Measurements from ENCODE around the gene AOC1. TPM values are rescaled to one million over a fixed set of nuclear protein-coding genes. Genes with fewer than 3 reads are reported as not detected.
"Not testable (repeated sequence)": the region's sequence is repeated elsewhere in the genome, so short reads cannot be mapped to it uniquely, and the experiment has no call there.

Gene AOC1
- total RNA-seq, 1 donor from 2014 or later: not detected

GRCh38 chr7:150904011-150904909, 51.9 kb downstream of the AOC1 start:
- H3K9me3 Mint-ChIP-seq: no peaks in the 10 kb centered on the region
- no peak overlapping the region for H3K4me3 Mint-ChIP-seq
- peaks cover 3% of the 10 kb centered on the region for H3K4me1 Mint-ChIP-seq
- H3K36me3 Mint-ChIP-seq (ENCODE audit: low read depth): no peaks in the 10 kb centered on the region
- intact Hi-C loops (cut with micrococcal nuclease): no loop called here
- no peak overlapping the region for H3K27ac Mint-ChIP-seq
- H3K27me3 Mint-ChIP-seq: peaks cover 59% of the 10 kb centered on the region
- no peak for DNase-seq

GRCh38 chr7:150908173-150908572, 55.9 kb downstream of the AOC1 start:
- H3K4me3 Mint-ChIP-seq: no peak overlapping the region
- H3K36me3 Mint-ChIP-seq (ENCODE audit: low read depth): no peaks in the 10 kb centered on the region
- H3K9me3 Mint-ChIP-seq: no peaks in the 10 kb centered on the region
- H3K4me1 Mint-ChIP-seq: peaks cover 6% of the 10 kb centered on the region
- H3K27me3 Mint-ChIP-seq: peaks cover 51% of the 10 kb centered on the region
- no peak overlapping the region for H3K27ac Mint-ChIP-seq
- intact Hi-C loops (cut with micrococcal nuclease): no loop called here
- DNase-seq: no peak

- intact Hi-C loops (cut with micrococcal nuclease): no loop called here
- no peaks in the 10 kb centered on the region for H3K9me3 Mint-ChIP-seq
- H3K36me3 Mint-ChIP-seq (ENCODE audit: low read depth): no peaks in the 10 kb centered on the region
- DNase-seq: peak; percentile 80
- H3K4me1 Mint-ChIP-seq: peaks cover 6% of the 10 kb centered on the region
- H3K4me3 Mint-ChIP-seq: no peak overlapping the region
- H3K27me3 Mint-ChIP-seq: peaks cover 41% of the 10 kb centered on the region
- H3K27ac Mint-ChIP-seq: no peak overlapping the region
Observed at GRCh38 chr7:150909200-150909995, 57.1 kb downstream of the AOC1 start.

GRCh38 chr7:150910305-150910995, 58.1 kb downstream of the AOC1 start:
- H3K4me3 Mint-ChIP-seq; H3K9me3 Mint-ChIP-seq; DNase-seq; H3K36me3 Mint-ChIP-seq (ENCODE audit: low read depth); H3K4me1 Mint-ChIP-seq; intact Hi-C loops (cut with micrococcal nuclease); H3K27ac Mint-ChIP-seq: not testable (repeated sequence)
- peaks cover 38% of the 10 kb centered on the region for H3K27me3 Mint-ChIP-seq

- H3K4me1 Mint-ChIP-seq: peaks cover 6% of the 10 kb centered on the region
Observed at GRCh38 chr7:150910996-150911422, 58.7 kb downstream of the AOC1 start.

More at GRCh38 chr7:150910996-150911422, 58.7 kb downstream of the AOC1 start:
- intact Hi-C loops (cut with micrococcal nuclease): no loop called here
- Mint-ChIP-seq H3K36me3 (ENCODE audit: low read depth) (no peaks in the 10 kb centered on the region), H3K9me3 (no peaks in the 10 kb centered on the region), H3K27ac (no peak overlapping the region), H3K27me3 (peaks cover 37% of the 10 kb centered on the region), H3K4me3 (no peak overlapping the region)
- DNase-seq: no peak

Other genes starting within 250 kb of the AOC1 start
- gene GIMAP6, start 220.1 kb upstream of the AOC1 start, total RNA-seq: 35.5 and 35.8 TPM in 2 replicates
- gene GIMAP2, start 166.8 kb upstream of the AOC1 start, total RNA-seq: 28.2 TPM in 2 replicates
- 4.9 and 6.0 TPM in 2 replicates for gene GIMAP1, start 135.9 kb upstream of the AOC1 start, total RNA-seq
- 44.4 and 50.9 TPM in 2 replicates for gene GIMAP5, start 115.1 kb upstream of the AOC1 start, total RNA-seq
- not detected in 2 replicates for gene TMEM176B, start 52.2 kb upstream of the AOC1 start, total RNA-seq
- not detected in 2 replicates for gene TMEM176A, start 51.7 kb upstream of the AOC1 start, total RNA-seq
- gene KCNH2, start 125.8 kb downstream of the AOC1 start, total RNA-seq: 0.36 and 0.37 TPM in 2 replicates
- gene NOS3, start 138.5 kb downstream of the AOC1 start, total RNA-seq: 14.3 and 15.7 TPM in 2 replicates
- 7.3 and 7.5 TPM in 2 replicates for gene ATG9B, start 172.0 kb downstream of the AOC1 start, total RNA-seq
- gene ABCB8, start 175.9 kb downstream of the AOC1 start, total RNA-seq: 56.4 and 57.4 TPM in 2 replicates
- gene ASIC3, start 196.0 kb downstream of the AOC1 start, total RNA-seq: 3.5 and 4.0 TPM in 2 replicates
- 26.5 and 26.8 TPM in 2 replicates for gene CDK5, start 205.4 kb downstream of the AOC1 start, total RNA-seq
- gene SLC4A2, start 207.1 kb downstream of the AOC1 start, total RNA-seq: 115 and 127 TPM in 2 replicates
- 90.8 and 92.3 TPM in 2 replicates for gene FASTK, start 228.3 kb downstream of the AOC1 start, total RNA-seq
- gene TMUB1, start 231.0 kb downstream of the AOC1 start, total RNA-seq: 53.8 and 59.2 TPM in 2 replicates
- gene AGAP3, start 234.0 kb downstream of the AOC1 start, total RNA-seq: 54.3 and 60.0 TPM in 2 replicates

All from activated CD4-positive, alpha-beta T cell treated with anti-CD3 and anti-CD28 coated beads, Interleukin-2, amount 10 ng/mL, durations not matched to agents 24 days and 14 days (primary cell).